GM19240 (cell line): Measurements from ENCODE around the gene FLOT2.
A peak's percentile ranks its signal among the peaks of the same experiment; 100 is the strongest.
"Not testable (repeated sequence)": the region's sequence is repeated elsewhere in the genome, so short reads cannot be mapped to it uniquely, and the experiment has no call there.

ENCODE experiments used
- DNase-seq: peaks from one replicate; pipeline ENCODE4 v3.0.0; 2011; ENCODE audit warnings: low spot score; ENCODE audit not compliant: insufficient read length

Gene FLOT2

DNA sequence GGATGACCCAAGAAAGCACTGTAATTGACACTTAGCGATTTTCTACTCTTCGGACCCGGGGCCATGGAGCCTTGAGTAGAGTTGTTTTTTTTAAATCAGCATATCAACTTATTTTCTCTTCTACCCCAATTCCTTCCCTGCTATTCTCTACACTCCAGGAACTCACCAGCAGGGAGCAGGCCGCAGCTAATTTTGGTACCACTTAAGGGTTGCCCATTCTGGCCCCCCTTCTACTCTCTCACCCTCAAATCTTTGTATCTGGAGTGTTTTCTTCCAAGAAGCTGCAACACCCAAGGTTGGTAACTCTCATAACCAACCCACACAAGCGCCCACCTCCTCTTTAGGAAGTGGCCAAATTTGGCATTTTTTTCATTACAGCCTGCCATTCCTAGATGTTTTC, 48.3 kb downstream of the FLOT2 start:
- DNase-seq = no peak

DNA sequence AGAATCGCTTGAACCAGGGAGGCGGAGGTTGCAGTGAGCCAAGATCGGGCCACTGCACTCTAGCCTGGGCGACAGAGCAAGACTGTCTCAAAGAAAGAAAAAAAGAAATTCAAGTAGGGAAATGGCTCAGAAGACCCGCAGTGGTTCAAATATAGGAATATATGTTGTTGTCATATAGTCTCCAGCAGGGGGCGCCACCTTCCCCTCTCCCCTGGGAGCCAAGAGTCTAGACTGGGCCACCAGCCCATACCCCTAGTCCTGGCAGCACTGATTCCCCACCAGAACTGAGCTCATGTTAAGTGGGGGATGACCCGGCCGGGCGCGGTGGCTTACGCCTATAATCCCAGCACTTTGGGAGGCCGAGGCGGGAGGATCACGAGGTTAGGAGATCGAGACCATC, 48.9 kb downstream of the FLOT2 start:
- DNase-seq = not testable (repeated sequence)

DNA sequence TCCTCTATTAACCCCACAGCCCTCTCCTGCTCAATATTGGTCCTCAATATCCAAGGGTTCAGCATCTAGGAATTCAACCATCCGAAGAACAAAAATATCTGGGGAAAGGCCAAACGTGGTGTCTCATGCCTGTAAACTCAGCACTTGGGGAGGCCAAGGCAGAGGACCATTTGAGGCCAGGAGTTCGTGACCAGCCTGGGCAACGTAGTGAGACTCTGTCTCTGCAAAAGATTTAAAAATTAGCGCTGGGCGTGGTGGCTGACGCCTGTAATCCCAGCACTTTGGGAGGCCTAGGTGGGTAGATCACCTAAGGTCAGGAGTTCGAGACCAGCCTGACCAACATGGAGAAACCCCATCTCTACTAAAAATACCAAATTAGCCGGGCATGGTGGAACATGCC, 50.8 kb downstream of the FLOT2 start:
- not testable (repeated sequence) for DNase-seq

GRCh38 chr17:28846231-28846630, 51.3 kb downstream of the FLOT2 start:
- DNase-seq = no peak

GRCh38 chr17:28843816-28844148, 53.8 kb downstream of the FLOT2 start:
- DNase-seq = no peak

DNA sequence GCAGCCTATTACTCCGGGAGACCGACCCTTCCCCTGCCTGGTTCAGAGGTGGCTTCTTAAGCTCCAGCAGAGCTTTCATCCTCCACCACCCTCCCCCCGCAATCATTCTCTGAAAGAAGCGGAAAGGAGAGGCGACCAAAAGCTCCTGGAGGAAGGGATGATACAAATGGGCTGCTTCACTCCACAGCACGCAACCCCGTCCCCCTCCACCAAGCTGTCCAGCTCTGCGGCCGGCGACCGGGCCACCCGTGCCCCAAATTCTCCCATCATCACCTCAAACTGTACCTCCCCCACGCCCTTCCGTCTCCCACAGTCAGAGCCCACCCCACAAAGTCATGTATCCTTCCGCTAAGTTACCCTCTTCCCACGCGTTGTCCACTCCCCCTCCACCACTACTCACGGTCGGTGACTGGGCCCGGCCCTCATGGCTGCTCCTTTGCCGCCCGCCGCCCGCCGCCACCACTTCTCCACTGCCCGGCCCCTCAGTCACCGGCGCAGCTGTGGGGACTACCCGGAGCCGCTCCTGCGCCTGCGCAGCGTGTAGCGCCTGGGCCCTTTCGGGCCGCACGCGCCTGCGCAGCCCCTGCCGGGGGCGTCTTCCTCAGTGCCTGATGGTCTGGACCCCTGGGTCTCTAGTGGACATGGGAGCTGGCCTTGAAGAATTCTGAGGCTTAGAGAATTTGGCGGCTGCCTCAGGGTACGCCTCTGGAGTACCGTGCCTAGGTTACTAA, 55.1 kb downstream of the FLOT2 start, which contains the start of gene FAM222B:
Gene FAM222B, minus strand, starts transcription at position 509 of the 731 bp plus-strand sequence. CDS start 76,123 bp downstream, outside the sequence.
- peak; percentile 99 for DNase-seq

DNA sequence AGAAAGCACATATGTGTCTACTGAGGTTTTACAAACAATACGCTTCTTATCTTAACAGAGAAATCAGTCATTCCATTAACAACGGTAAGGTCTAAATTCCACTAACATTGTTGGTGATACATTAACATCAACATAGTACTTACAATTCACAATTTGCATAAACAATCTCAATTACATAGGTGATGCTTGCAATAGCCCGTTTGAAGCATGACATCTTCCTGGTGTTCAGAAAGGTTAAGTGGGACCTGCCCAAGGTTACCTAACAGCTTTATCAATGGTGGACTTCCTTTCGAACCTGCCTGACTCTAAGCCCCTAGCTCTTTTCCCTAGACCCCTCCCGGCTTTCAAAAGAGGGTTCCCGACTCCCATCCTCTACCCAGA, 55.6 kb downstream of the FLOT2 start:
- DNase-seq = no peak

GRCh38 chr17:28839221-28839620, 58.3 kb downstream of the FLOT2 start:
- DNase-seq = no peak

DNA sequence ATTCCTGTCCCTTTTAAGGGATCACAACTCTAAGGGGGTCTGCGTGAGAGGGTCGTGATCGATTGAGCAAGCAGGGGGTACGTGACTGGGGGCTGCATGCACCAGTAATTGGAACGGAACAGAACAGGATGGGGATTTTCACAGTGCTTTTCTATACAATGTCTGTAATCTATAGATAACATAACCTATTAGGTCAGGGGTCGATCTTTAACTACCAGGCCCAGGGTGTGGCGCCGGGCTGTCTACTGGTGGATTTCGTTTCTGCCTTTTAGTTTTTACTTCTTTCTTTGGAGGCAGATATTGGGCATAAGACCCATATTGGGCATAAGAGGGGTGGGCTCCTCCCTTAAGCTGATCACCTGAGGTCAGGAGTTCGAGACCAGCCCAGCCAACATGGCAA, 61.0 kb downstream of the FLOT2 start:
- DNase-seq = not testable (repeated sequence)

DNA sequence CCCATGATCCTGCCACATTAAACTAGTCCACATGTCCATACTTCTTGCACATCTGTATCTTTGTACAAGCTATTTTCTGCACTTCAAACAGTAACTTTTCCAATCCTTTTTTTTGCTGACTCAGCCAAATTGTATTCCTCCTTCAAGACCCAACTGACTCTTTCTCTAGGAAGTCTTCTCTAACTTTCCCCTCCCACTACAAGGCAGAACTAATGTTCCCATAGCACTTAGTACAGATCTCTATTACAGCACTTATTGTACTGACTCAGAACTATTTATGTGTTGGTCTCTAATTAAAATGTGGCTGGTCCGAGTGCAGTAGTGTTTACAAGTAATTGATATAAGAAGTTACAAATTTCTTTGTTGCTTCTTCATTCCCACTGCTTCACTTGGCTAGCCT, 63.1 kb downstream of the FLOT2 start:
- DNase-seq = no peak
